ENCODE data around the gene NAP1L4.

- TF ChIP-seq CTCF (IDR thresholded peaks at IDR 0.05) (no peak), ZFX (IDR thresholded peaks at IDR 0.05; ENCODE audit: borderline replicate concordance) (no peak)
These were observed 67.7 kb downstream of the NAP1L4 start for GRCh38 chr11:2924381-2924780.

Measured in 22Rv1 (cell line).